HepG2 (cell line): ENCODE data around the gene MRPL58. TPM values are rescaled to one million over a fixed set of nuclear protein-coding genes. Genes with fewer than 3 reads are reported as not detected.

Experiments
- ATF3 ChIP-seq: sonication (generic); formaldehyde crosslinking; IDR thresholded peaks from 2 replicates; pipeline ENCODE4 v1.4.0; 2020; ENCODE audit warnings: missing genetic modification reagents
- CAMTA2 ChIP-seq: sonication (generic); formaldehyde crosslinking; IDR thresholded peaks from 2 replicates; pipeline ENCODE4 v1.4.0; 2020; ENCODE audit warnings: mild to moderate bottlenecking, missing genetic modification reagents, borderline replicate concordance
- NFKB2 ChIP-seq: sonication (generic); formaldehyde crosslinking; IDR thresholded peaks from 2 replicates; pipeline ENCODE4 v1.4.0; 2020; ENCODE audit warnings: missing genetic modification reagents, borderline replicate concordance
- PCBP2 ChIP-seq: fragments of 200-400 bp; formaldehyde crosslinking; optimal IDR thresholded peaks from 2 replicates; pipeline ENCODE3; 2018; ENCODE audit warnings: low read length, low read depth; ENCODE audit not compliant: poor library complexity, severe bottlenecking
- SIN3A ChIP-seq: IDR thresholded peaks from 2 replicates; pipeline ENCODE4 v1.6.1; 2011; ENCODE audit warnings: low read depth, mild to moderate bottlenecking, control low read depth, low read length, borderline replicate concordance
- SNAI1 ChIP-seq: sonication (generic); formaldehyde crosslinking; IDR thresholded peaks from 2 replicates; pipeline ENCODE4 v1.5.0; 2020; ENCODE audit warnings: mild to moderate bottlenecking, missing genetic modification reagents, borderline replicate concordance
- SOX6 ChIP-seq, 2 experiments: fragments of 450-650 bp in 1 of 2; sonication (generic) in 1 of 2; formaldehyde crosslinking in 1 of 2; IDR thresholded peaks; 2 replicates each; pipeline versions ENCODE4 v1.4.0 to v1.6.1; 2017 to 2020; ENCODE audit warnings: antibody characterized with exemption in 1 of 2, mild to moderate bottlenecking in 1 of 2, missing genetic modification reagents in 1 of 2
- ZNF136 ChIP-seq: sonication (generic); formaldehyde crosslinking; IDR thresholded peaks from 2 replicates; pipeline ENCODE4 v1.8.1; 2022; ENCODE audit warnings: low read depth, mild to moderate bottlenecking, moderate library complexity, missing genetic modification reagents
- ZNF232 ChIP-seq: sonication (generic); formaldehyde crosslinking; IDR thresholded peaks from 2 replicates; pipeline ENCODE4 v1.4.0; 2020; ENCODE audit warnings: missing genetic modification reagents, borderline replicate concordance
- ZNF263 ChIP-seq: sonication (generic); formaldehyde crosslinking; IDR thresholded peaks from 2 replicates; pipeline ENCODE4 v1.4.0; 2020; ENCODE audit warnings: missing genetic modification reagents
- ZNF547 ChIP-seq: sonication (generic); formaldehyde crosslinking; IDR thresholded peaks from 2 replicates; pipeline ENCODE4 v1.5.1; 2020; ENCODE audit warnings: mild to moderate bottlenecking, missing genetic modification reagents
- ZNF772 ChIP-seq: sonication (generic); formaldehyde crosslinking; IDR thresholded peaks from 2 replicates; pipeline ENCODE4 v1.5.0; 2020; ENCODE audit warnings: mild to moderate bottlenecking, missing genetic modification reagents
- ZSCAN21 ChIP-seq: sonication (generic); formaldehyde crosslinking; IDR thresholded peaks from 2 replicates; pipeline ENCODE4 v1.8.0; 2022; ENCODE audit warnings: mild to moderate bottlenecking, missing genetic modification reagents, moderate library complexity, borderline replicate concordance
- ZSCAN30 ChIP-seq: sonication (generic); formaldehyde crosslinking; IDR thresholded peaks from 2 replicates; pipeline ENCODE4 v1.5.0; 2020; ENCODE audit warnings: mild to moderate bottlenecking, missing genetic modification reagents
- ZSCAN31 ChIP-seq: sonication (generic); formaldehyde crosslinking; IDR thresholded peaks from 2 replicates; pipeline ENCODE4 v1.5.0; 2020; ENCODE audit warnings: low read depth, mild to moderate bottlenecking, missing genetic modification reagents
- polyA plus RNA-seq, 8 experiments: library from polyadenylated mRNA; depleted of rRNA in 3 of 8; stranded (reverse) in 7 of 8; unstranded in 1 of 8; fragments of >200 nt; fragmentation: Illumina TruSeq in 4 of 8; extraction: Trizol in 4 of 8; gene quantifications; 2 replicates each; pipeline versions ENCODE4 v1.2.1 to v1.2.3, GENCODE V29; 2011 to 2016; ENCODE audit warnings: low read depth in 4 of 8, missing spikeins in 1 of 8, mixed read lengths in 1 of 8; ENCODE audit not compliant: insufficient read depth in 1 of 8
- total RNA-seq, 5 experiments: library from RNA; depleted of rRNA; stranded (reverse); fragments of >200 nt; fragmentation: Illumina TruSeq; extraction: Trizol; gene quantifications; 2 replicates each; pipeline ENCODE4 v1.2.3, GENCODE V29; 2016; ENCODE audit warnings: low read depth in 1 of 5
- TF ChIP-seq, protein P1 (sequence below), 2 experiments: sonication (generic) in 1 of 2; formaldehyde crosslinking in 1 of 2; IDR thresholded peaks; 2 replicates each; pipeline versions ENCODE4 v1.5.1 to v1.6.1; 2011 to 2020; ENCODE audit warnings: borderline replicate concordance in 1 of 2, low read depth in 1 of 2, low read length in 1 of 2, mild to moderate bottlenecking in 1 of 2, missing genetic modification reagents in 1 of 2, moderate library complexity in 1 of 2
- TF ChIP-seq, protein P2 (sequence below): sonication (generic); formaldehyde crosslinking; IDR thresholded peaks from 2 replicates; pipeline ENCODE4 v1.8.0; 2022; ENCODE audit warnings: missing genetic modification reagents, mild to moderate bottlenecking, borderline replicate concordance
- TF ChIP-seq, protein P3 (sequence below): sonication (generic); formaldehyde crosslinking; IDR thresholded peaks from 2 replicates; pipeline ENCODE4 v1.4.0; 2020; ENCODE audit warnings: missing genetic modification reagents
- TF ChIP-seq, protein P4 (sequence below): sonication (generic); formaldehyde crosslinking; IDR thresholded peaks from 2 replicates; pipeline ENCODE4 v1.4.0; 2020; ENCODE audit warnings: missing genetic modification reagents

Gene MRPL58
- total and polyA plus RNA-seq, 2 of the 13 experiments (the other 11 are each of a cell fraction or from before 2014, with no cell fraction given), result 44.9 to 68.9 TPM

GRCh38 chr17:75047398-75048098 lies 35.1 kb downstream of the MRPL58 start (continued):
- TF ChIP-seq SNAI1 (CRISPR knock-in tag), result peak; percentile 45; the same call in 1 of the 2 replicates
- 0 out of 2 replicates have a peak, but pooled peaks have one; percentile 32 for TF ChIP-seq ZSCAN31 (CRISPR knock-in tag)
- TF ChIP-seq NFKB2 (CRISPR knock-in tag), result 0 out of 2 replicates have a peak, but pooled peaks have one; percentile 58
- 0 out of 2 replicates have a peak, but pooled peaks have one; percentile 14 for TF ChIP-seq CAMTA2 (CRISPR knock-in tag)
- TF ChIP-seq SIN3A, result peak; percentile 6; the same call in 1 of the 2 replicates
- peak; percentile 10; the same call in 1 of the 2 replicates for TF ChIP-seq ZNF263
- TF ChIP-seq, protein P1, sequence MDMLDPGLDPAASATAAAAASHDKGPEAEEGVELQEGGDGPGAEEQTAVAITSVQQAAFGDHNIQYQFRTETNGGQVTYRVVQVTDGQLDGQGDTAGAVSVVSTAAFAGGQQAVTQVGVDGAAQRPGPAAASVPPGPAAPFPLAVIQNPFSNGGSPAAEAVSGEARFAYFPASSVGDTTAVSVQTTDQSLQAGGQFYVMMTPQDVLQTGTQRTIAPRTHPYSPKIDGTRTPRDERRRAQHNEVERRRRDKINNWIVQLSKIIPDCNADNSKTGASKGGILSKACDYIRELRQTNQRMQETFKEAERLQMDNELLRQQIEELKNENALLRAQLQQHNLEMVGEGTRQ (IDR thresholded peaks at IDR 0.05; ENCODE audit: low read depth, low read length), result no peak
- TF ChIP-seq, protein P1 (CRISPR knock-in tag; IDR thresholded peaks at IDR 0.05; ENCODE audit: borderline replicate concordance), result no peak
- TF ChIP-seq, protein P2, sequence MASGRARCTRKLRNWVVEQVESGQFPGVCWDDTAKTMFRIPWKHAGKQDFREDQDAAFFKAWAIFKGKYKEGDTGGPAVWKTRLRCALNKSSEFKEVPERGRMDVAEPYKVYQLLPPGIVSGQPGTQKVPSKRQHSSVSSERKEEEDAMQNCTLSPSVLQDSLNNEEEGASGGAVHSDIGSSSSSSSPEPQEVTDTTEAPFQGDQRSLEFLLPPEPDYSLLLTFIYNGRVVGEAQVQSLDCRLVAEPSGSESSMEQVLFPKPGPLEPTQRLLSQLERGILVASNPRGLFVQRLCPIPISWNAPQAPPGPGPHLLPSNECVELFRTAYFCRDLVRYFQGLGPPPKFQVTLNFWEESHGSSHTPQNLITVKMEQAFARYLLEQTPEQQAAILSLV (CRISPR knock-in tag), result 0 out of 2 replicates have a peak, but pooled peaks have one; percentile 42
- TF ChIP-seq SOX6 (IDR thresholded peaks at IDR 0.05), result no peak
- peak; percentile 7; the same call in 1 of the 2 replicates for TF ChIP-seq SOX6 (CRISPR knock-in tag; IDR thresholded peaks at IDR 0.05)
- TF ChIP-seq ZNF232, result peak; percentile 70; the same call in 1 of the 2 replicates
- peak; percentile 12; the same call in 1 of the 2 replicates for TF ChIP-seq ZSCAN21
- TF ChIP-seq, protein P3, sequence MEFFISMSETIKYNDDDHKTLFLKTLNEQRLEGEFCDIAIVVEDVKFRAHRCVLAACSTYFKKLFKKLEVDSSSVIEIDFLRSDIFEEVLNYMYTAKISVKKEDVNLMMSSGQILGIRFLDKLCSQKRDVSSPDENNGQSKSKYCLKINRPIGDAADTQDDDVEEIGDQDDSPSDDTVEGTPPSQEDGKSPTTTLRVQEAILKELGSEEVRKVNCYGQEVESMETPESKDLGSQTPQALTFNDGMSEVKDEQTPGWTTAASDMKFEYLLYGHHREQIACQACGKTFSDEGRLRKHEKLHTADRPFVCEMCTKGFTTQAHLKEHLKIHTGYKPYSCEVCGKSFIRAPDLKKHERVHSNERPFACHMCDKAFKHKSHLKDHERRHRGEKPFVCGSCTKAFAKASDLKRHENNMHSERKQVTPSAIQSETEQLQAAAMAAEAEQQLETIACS (CRISPR knock-in tag), result peak; percentile 19; the same call in 1 of the 2 replicates
- TF ChIP-seq, protein P4, sequence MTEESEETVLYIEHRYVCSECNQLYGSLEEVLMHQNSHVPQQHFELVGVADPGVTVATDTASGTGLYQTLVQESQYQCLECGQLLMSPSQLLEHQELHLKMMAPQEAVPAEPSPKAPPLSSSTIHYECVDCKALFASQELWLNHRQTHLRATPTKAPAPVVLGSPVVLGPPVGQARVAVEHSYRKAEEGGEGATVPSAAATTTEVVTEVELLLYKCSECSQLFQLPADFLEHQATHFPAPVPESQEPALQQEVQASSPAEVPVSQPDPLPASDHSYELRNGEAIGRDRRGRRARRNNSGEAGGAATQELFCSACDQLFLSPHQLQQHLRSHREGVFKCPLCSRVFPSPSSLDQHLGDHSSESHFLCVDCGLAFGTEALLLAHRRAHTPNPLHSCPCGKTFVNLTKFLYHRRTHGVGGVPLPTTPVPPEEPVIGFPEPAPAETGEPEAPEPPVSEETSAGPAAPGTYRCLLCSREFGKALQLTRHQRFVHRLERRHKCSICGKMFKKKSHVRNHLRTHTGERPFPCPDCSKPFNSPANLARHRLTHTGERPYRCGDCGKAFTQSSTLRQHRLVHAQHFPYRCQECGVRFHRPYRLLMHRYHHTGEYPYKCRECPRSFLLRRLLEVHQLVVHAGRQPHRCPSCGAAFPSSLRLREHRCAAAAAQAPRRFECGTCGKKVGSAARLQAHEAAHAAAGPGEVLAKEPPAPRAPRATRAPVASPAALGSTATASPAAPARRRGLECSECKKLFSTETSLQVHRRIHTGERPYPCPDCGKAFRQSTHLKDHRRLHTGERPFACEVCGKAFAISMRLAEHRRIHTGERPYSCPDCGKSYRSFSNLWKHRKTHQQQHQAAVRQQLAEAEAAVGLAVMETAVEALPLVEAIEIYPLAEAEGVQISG (CRISPR knock-in tag), result no peak
- 0 out of 2 replicates have a peak, but pooled peaks have one; percentile 7 for TF ChIP-seq ZNF772 (CRISPR knock-in tag)
- TF ChIP-seq PCBP2, result no peak
- 0 out of 2 replicates have a peak, but pooled peaks have one; percentile 3 for TF ChIP-seq ATF3
- TF ChIP-seq ZNF547 (CRISPR knock-in tag), result 0 out of 2 replicates have a peak, but pooled peaks have one; percentile 11
- TF ChIP-seq ZSCAN30, result no peak
- TF ChIP-seq ZNF136 (CRISPR knock-in tag), result 0 out of 2 replicates have a peak, but pooled peaks have one; percentile 7
